ENCODE results near the gene HEATR5B. TPM values are rescaled to one million over a fixed set of nuclear protein-coding genes. Genes with fewer than 3 reads are reported as not detected.

HEATR5B gene
- total and polyA plus RNA-seq, 2 of the 4 experiments (the other 2 are of a cell fraction) = 8.3 to 17.9 TPM

DNA sequence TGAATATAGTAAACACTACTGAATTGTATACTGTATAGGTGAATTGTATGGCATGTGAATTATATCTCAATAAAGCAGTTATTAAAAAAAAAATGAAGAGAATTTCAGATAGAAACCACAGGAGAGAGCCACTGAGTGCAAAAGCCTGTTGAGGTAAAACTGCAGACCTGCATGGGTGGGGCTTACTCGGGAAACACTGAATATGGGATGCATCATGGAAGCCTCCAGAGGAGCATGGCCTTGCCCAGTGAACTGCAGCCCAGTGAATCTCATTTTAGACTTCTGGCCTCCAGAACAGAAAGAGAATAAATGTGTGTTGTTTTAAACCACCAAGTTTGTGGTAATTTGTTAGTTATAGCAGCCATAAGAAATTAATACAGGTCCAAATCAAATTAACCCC lies 15.9 kb upstream of the HEATR5B start:
- H3K36me3 ChIP-seq (ENCODE audit: control insufficient read depth, insufficient read depth, low read length) = peaks cover 5% of the 10 kb centered on the region
- H3K79me1 ChIP-seq (ENCODE audit: low read depth in 1 of 2, low read length in 2 of 2) = peaks cover 0 to 3% of the 10 kb centered on the region in 2 experiments; a peak in 1 of 4 replicates
- H2BK15ac ChIP-seq (ENCODE audit: low read depth, low read length) = no peak overlapping the region

More for the DNA sequence above, 15.9 kb upstream of the HEATR5B start:
- Histone ChIP-seq H2AFZ (replicated peaks; ENCODE audit: low read length, poor library complexity) (no peak overlapping the region), H3K18ac (ENCODE audit: low read depth, low read length) (no peak overlapping the region), H2BK20ac (ENCODE audit: low read depth, low read length) (no peak overlapping the region), H4K5ac (ENCODE audit: low read depth, low read length) (no peak overlapping the region), H3K4me1 (ENCODE audit: control insufficient read depth, insufficient read depth, low read length) (no peaks in the 10 kb centered on the region), H2AK5ac (ENCODE audit: low read depth, low read length) (no peak overlapping the region), H2BK5ac (ENCODE audit: low read depth, low read length, poor library complexity, severe bottlenecking) (no peak overlapping the region), H3K4ac (ENCODE audit: low read depth, low read length) (no peak overlapping the region), H3K9me1 (ENCODE audit: insufficient read depth, low read length) (no peaks in the 10 kb centered on the region), H2BK120ac (ENCODE audit: low read depth, low read length) (no peak overlapping the region), H3K9ac (ENCODE audit: low read depth, low read length) (no peak overlapping the region), H3K27ac (ENCODE audit: insufficient read depth, low read length) (no peak overlapping the region), H3K23ac (ENCODE audit: low read depth, low read length) (no peak overlapping the region), H3K4me2 (ENCODE audit: low read depth, low read length) (no peak overlapping the region), H3K56ac (ENCODE audit: extremely low read depth, insufficient read depth, low read length) (no peak overlapping the region), H3K4me3 (ENCODE audit: insufficient read depth, low read depth, low read length) (no peak overlapping the region), H2AK9ac (replicated peaks; ENCODE audit: low read depth, low read length, poor library complexity) (no peak overlapping the region), H4K91ac (ENCODE audit: insufficient read depth, low read depth, low read length) (no peak overlapping the region), H3K27me3 (ENCODE audit: control insufficient read depth, insufficient read depth, low read length) (no peaks in the 10 kb centered on the region), H4K8ac (ENCODE audit: low read depth in 2 of 2, low read length in 2 of 2) (no peak overlapping the region), H4K20me1 (ENCODE audit: insufficient read depth, low read length) (no peaks in the 10 kb centered on the region), H3K9me3 (ENCODE audit: control insufficient read depth, insufficient read depth, low read length) (no peaks in the 10 kb centered on the region), H3K14ac (replicated peaks; ENCODE audit: low read depth, low read length) (no peak overlapping the region)
- POLR2A ChIA-PET (ENCODE audit: unreplicated experiment) = no interaction called here
- DNase-seq (no peak), ATAC-seq (ENCODE audit: low read depth) (no peak)
- CTCF ChIA-PET = no interaction called here
- in situ Hi-C loops (cut with MboI; ENCODE audit: low sequenced_read_pairs) (no loop called here), dilution Hi-C loops (cut with HindIII; ENCODE audit: low sequenced_read_pairs, unreplicated experiment) (no loop called here), intact Hi-C loops (cut with micrococcal nuclease) (no loop called here)
- WGBS, 2 experiments (ENCODE audit: extremely low coverage in 2 of 2, insufficient read length in 1 of 2) = no CpG with 5 or more reads among the region's 1 CpG
- TF ChIP-seq, protein P1, sequence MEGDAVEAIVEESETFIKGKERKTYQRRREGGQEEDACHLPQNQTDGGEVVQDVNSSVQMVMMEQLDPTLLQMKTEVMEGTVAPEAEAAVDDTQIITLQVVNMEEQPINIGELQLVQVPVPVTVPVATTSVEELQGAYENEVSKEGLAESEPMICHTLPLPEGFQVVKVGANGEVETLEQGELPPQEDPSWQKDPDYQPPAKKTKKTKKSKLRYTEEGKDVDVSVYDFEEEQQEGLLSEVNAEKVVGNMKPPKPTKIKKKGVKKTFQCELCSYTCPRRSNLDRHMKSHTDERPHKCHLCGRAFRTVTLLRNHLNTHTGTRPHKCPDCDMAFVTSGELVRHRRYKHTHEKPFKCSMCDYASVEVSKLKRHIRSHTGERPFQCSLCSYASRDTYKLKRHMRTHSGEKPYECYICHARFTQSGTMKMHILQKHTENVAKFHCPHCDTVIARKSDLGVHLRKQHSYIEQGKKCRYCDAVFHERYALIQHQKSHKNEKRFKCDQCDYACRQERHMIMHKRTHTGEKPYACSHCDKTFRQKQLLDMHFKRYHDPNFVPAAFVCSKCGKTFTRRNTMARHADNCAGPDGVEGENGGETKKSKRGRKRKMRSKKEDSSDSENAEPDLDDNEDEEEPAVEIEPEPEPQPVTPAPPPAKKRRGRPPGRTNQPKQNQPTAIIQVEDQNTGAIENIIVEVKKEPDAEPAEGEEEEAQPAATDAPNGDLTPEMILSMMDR (conservative IDR thresholded peaks at IDR 0.05; ENCODE audit: low read depth, low read length) = no peak
- no peak for TF ChIP-seq RCOR1 (IDR thresholded peaks at IDR 0.05; ENCODE audit: insufficient replicate concordance, low read length)
- no peak for TF ChIP-seq MXI1 (IDR thresholded peaks at IDR 0.05; ENCODE audit: borderline replicate concordance, low read depth, low read length)
- TF ChIP-seq CEBPB (IDR thresholded peaks at IDR 0.05; ENCODE audit: low read depth, low read length) = no peak
- TF ChIP-seq SMC3 (IDR thresholded peaks at IDR 0.05; ENCODE audit: low read depth, low read length) = no peak
- TF ChIP-seq, protein P2, sequence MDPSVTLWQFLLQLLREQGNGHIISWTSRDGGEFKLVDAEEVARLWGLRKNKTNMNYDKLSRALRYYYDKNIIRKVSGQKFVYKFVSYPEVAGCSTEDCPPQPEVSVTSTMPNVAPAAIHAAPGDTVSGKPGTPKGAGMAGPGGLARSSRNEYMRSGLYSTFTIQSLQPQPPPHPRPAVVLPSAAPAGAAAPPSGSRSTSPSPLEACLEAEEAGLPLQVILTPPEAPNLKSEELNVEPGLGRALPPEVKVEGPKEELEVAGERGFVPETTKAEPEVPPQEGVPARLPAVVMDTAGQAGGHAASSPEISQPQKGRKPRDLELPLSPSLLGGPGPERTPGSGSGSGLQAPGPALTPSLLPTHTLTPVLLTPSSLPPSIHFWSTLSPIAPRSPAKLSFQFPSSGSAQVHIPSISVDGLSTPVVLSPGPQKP (IDR thresholded peaks at IDR 0.05; ENCODE audit: borderline replicate concordance, low read depth, low read length) = no peak
- TF ChIP-seq NFE2L2 (IDR thresholded peaks at IDR 0.05; ENCODE audit: low read depth, low read length) = no peak
- no peak for TF ChIP-seq MAFK (IDR thresholded peaks at IDR 0.05; ENCODE audit: low read depth, low read length)
- TF ChIP-seq BHLHE40 (IDR thresholded peaks at IDR 0.05; ENCODE audit: low read depth, low read length) = no peak
- TF ChIP-seq RFX5 (IDR thresholded peaks at IDR 0.05; ENCODE audit: low read depth, low read length) = no peak
- TF ChIP-seq FOS (IDR thresholded peaks at IDR 0.05; ENCODE audit: low read depth, low read length) = no peak
- no peak for TF ChIP-seq MAZ (IDR thresholded peaks at IDR 0.05; ENCODE audit: borderline replicate concordance, low read depth, low read length)
- TF ChIP-seq CHD1 (IDR thresholded peaks at IDR 0.05; ENCODE audit: low read depth, low read length) = no peak
- TF ChIP-seq RAD21 (IDR thresholded peaks at IDR 0.05; ENCODE audit: low read length) = no peak
- TF ChIP-seq, protein P3, sequence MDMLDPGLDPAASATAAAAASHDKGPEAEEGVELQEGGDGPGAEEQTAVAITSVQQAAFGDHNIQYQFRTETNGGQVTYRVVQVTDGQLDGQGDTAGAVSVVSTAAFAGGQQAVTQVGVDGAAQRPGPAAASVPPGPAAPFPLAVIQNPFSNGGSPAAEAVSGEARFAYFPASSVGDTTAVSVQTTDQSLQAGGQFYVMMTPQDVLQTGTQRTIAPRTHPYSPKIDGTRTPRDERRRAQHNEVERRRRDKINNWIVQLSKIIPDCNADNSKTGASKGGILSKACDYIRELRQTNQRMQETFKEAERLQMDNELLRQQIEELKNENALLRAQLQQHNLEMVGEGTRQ (IDR thresholded peaks at IDR 0.05; ENCODE audit: low read depth, low read length) = no peak
- no peak for TF ChIP-seq POLR2A (IDR thresholded peaks at IDR 0.05; ENCODE audit: low read depth, low read length)
- BruUV-seq (replicated peaks) = TSS peak; percentile 11
